Measurements from ENCODE around the gene GPNMB.
"Not testable (repeated sequence)": the region's sequence is repeated elsewhere in the genome, so short reads cannot be mapped to it uniquely, and the experiment has no call there.

GPNMB gene

DNA sequence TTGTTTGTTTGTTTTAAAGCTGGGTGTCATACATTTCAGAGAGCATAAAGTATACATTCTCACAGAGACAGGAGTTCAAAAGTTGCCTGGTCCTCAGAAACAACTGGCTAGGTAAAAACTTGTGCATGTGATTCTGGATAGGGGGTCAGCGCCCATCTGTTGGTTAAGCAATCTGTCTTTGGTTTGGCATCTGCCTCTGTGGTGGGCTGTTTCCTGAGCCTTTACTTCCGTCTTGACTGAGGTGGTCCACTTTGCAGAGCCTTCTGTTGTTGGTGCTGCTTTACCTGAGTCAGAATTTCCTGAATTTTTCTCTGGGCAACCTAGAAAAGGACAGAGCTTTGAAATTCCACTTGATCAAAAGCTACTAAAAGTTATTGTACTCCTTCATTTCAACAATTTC is 65.6 kb downstream of the GPNMB start:
- DNase-seq: not testable (repeated sequence)

GRCh38 chr7:23315366-23315765 is 68.8 kb downstream of the GPNMB start:
- no peak for DNase-seq

Data from activated CD8-positive, alpha-beta memory T cell treated with anti-CD3 and anti-CD28 coated beads for 24 hours (primary cell).